Stromal cell of bone marrow (primary cell): ENCODE results near the gene HLA-B.
"Not testable (repeated sequence)": the region's sequence is repeated elsewhere in the genome, so short reads cannot be mapped to it uniquely, and the experiment has no call there.

ENCODE experiments used
- DNase-seq: peaks from one replicate; pipeline ENCODE4 v3.0.0-alpha.2; 2012; ENCODE audit warnings: low read depth

The HLA-B gene

DNA sequence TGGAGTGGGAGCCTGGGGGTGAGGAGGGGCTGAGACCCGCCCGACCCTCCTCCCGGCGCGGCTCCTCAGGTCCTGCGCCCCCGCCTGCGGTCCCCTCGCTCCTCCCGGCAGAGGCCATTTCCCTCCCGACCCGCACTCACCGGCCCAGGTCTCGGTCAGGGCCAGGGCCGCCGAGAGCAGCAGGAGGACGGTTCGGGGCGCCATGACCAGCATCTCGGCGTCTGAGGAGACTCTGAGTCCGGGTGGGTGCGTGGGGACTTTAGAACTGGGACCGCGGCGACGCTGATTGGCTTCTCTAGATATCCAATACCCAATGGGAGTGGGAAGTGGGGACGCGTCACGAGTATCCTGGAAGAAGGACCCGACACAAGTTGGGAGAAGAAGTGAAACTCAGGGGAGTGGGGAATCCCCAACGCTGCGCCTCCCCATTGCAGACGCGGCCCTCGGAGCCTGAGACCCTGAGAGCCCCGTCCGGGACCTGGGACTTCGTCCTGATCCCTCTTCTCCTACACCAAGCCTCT, at the start of gene HLA-B:
Gene HLA-B (minus strand): TSS at position 234 of the 521 bp plus-strand sequence. CDS start 21 bp downstream, at position 213.
- DNase-seq: peak; percentile 82

DNA sequence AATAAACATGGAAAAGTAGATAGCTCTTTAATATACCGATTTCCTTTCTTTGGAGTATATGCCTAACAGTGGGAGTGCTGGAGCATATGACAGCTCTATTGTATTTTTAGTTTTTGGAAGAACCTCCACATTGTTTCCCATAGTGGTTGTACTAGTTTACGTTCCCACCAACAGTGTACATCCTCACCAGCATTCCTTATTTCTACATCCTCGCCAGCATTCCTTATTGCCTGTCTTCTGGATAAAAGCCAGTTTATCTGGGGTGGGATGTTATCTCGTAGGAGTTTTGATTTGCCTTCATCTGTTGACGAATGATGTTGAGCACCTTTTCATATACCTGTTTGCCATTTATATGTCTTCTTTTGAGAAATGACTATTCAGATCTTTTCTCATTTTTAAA, 49.0 kb upstream of the HLA-B start:
- no peak for DNase-seq

DNA sequence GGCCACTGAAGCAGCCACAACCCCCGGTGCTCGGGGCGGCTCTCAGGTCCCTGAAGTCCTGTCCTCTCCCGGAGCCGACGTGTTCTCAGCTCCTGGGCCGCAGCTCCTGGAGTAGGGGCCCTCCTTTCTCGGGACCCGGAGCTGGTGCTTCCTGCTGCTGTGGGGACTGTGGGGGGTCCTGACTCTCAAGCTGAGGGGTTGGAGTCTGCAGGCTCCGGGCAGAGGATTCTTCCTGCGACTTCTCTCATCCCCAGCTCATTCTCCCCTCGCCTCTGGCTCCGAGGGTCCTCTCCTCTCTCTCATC, 47.0 kb upstream of the HLA-B start:
- DNase-seq: not testable (repeated sequence)

DNA sequence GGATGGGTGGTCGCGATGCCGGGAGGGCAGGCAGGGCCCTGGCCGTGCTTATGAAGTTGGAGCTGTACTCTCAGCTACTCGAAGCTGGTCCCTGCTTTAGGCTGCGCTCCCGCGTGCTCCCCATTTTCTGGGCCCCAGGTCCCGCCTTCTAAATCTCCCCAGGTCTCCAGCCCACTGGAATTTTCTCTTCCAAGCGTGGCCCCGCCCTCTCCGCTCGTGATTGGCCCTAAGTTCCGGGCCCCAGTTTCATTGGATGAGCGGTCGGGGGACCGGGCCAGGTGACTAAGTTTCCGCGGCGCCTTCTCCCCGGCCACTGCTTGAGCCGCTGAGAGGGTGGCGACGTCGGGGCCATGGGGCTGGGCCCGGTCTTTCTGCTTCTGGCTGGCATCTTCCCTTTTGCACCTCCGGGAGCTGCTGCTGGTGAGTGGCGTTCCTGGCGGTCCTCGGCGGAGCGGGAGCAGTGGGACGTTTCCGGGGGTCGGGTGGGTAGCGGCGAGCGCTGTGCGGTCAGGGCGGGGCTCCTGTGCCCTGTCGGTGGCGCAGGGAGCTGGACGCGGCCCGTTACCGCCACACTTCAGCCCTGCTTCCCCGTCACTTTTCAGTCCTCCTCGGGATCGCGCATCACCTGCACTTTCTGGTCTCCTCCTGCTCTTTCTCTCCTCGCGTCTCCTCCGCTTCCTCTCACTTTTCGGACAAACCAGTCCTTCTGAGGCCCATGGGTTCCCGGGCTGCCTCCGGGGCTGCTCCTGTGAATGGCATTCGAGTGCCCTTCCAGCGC, 46.5 kb upstream of the HLA-B start, which contains the start of gene MICA:
Gene MICA (plus strand): TSS at position 313 of the 778 bp plus-strand sequence. CDS start 38 bp downstream, at position 351.
- DNase-seq: peak; percentile 88

DNA sequence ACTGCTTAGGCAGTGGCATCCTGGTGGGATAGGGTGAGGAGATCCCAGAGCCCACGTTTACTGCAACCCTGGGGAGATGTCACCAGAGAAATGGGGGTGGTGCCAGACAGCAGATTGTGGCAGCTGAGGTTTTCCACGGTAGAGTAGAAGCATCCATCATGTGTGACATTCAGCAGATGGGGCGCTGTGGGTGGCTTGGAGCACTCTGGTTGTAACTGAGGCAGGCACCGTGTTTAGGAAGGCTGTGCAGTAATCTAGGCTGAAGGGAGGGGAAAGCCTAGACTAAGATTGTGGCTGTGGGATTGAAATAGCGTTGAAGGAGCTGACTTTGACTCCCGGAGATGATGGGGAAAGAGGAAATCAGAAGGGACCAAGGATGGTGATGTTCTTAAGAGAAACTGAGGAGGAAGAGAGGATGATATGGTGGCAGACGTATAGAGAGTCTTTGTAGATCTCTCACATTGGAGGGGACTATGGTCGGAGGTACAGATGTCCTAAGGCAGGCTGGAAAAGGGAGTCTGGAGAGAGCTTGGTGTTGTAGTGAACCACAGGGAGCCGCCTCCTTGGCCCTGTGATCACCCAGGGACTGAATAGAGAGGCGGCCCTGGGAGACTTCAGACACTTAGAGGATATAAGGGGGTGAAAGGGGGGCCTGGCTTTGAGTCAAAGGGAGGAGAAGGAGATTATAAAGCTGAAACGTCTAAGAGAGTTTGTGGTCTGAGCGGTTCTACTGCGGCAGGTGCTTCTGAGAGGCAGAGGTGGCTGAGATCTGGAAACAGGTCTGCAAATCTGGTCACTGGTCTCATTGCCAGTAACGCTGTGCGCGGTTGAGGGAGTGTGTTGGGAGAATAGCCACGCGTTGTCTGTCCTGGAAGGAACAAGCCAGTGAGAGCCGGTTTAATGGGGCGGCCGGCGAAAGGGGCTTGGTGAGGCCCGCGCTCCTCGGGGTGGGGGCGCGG, 45.6 kb upstream of the HLA-B start:
- no peak for DNase-seq

DNA sequence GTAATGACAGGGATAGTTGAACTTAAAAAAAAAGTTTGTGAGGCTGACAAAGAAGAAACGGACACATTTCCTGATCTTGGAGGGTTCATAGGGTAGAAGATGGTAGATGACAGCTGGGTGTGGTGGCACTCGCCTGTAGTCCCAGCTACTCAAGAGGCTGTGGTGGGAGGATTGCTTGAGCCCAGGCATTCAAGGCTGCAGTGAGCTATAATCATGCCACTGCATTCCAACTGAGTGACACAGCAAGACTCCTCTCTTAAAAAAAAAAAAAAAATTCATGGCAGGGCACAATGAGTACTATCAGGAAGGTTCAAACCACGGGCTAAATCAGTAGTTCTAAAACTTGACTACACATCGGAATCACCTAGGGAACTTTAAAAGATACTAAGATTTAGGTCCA, 44.4 kb upstream of the HLA-B start:
- peak; percentile 62 for DNase-seq

DNA sequence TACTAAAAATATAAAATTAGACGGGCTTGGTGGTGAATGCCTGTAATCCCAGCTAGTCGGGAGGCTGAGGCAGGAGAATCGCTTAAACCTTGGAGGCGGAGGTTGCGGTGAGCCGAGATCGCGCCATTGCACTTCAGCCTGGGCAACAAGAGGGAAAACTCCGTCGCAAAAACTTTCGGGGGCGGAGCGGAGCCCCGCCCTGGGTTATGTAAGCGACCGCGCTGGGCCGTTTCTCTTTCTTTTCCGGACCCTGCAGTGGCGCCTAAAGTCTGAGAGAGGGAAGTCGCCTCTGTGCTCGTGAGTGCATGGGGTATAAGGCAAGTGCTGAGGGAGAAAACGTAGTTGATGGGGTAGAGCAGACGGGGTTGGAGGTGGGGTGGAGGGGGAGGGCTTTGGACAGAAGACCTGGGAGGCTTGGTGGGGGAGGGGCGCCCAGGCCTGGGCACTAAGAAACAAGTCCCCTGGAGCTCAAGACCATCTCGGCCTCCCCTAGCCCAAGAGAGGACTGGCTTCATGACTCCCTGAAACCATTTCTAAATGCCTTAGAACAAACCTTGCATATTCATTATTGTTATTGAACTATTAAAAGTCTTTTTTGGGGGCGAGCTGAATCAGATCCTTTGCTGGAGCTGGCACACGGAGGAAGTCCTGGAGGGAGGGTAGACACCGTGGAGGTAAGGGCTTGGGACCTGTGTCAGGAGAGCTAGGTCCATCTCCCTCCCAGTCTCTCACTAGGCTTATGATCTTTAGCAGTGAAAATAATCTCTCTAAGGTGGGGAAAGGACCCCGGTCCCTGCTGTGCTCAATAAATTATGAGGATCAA, 43.7 kb upstream of the HLA-B start:
- DNase-seq: peak; percentile 57

DNA sequence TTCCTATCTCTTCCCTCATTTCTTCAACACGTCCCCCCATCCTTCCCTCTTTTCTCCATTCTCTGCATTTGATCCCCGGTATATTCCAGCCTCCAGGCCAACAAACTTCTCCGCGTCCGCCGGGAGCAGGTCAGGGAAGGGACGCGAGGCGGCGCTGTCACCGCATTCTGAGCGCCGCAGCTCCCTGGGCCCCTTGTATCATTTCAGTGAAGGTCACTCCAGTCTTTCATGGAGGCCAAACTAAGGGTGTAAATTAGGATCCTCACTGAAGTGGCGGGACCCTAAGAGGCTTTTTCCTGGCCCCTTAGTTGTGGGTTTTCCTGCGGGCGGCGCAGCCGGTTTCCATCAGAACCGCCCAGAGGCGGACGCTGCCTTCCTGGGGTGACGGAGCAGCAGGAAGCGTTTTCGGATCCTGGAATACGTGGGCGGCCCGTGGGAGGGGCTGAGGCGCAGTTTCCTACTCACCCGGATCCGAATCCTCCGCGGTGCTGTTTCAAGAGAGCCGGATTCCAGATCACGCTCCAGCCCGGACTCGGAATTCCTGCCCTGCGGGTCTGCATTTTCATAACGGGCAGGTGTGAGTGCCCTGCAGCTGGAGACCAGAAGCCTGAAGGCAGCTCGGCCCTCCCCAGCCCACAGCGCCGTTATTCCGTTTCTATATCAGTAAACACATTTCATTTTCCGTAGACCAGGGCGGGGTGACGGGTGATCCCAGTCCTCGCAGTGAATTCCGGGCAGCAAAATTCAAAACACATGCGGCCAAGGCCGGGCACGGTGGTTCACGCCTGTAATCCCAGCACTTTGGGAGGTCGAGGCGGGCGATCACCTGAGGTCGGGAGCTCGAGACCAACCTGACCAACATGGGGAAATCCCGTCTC, 42.8 kb upstream of the HLA-B start:
- DNase-seq: peak; percentile 87

DNA sequence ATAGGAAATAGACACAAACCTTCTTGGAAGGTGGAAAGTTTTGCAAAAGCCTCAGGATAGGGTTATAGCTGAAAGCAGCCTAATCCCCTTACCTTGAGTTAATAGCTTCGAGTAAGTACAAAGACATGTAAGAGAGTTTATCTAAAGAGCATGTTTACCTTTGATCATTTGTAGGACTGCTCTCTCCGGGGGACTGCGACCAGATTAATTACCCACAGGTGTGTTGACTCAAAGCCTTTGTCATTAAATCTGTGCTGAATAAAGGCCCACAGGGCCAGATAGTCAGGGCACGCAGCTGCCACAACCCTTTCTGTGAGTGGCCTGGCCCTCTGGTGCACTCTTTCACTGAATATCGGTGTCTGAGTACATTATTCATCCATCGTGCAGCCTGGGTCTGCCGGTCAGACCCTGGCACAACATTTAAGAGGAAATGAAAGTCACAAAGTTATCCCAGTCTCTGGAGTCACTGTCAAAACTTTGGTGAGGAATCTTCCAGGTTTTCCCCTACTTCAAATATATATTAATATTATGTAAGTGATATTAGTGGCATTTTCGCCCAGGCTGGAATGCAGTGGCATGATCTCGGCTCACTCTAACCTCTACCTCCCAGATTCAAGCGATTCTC, 41.0 kb upstream of the HLA-B start:
- DNase-seq: no peak

DNA sequence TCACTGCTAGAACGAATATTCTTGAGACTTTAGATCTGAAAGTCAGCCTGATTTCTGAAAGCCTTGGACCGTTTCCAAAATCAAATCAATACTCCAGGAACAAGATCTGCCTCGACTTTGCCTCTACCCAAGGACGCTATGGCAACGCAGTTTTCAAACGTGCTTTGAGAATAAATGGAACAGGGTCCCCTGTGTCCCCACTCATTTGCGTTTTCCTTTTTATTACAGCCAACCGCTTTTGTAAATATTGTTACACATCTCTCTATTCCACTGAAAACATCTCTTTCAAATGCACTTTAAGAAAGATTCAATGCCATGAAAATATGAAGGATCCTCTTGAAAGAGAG, 40.1 kb upstream of the HLA-B start:
- DNase-seq: not testable (repeated sequence)

DNA sequence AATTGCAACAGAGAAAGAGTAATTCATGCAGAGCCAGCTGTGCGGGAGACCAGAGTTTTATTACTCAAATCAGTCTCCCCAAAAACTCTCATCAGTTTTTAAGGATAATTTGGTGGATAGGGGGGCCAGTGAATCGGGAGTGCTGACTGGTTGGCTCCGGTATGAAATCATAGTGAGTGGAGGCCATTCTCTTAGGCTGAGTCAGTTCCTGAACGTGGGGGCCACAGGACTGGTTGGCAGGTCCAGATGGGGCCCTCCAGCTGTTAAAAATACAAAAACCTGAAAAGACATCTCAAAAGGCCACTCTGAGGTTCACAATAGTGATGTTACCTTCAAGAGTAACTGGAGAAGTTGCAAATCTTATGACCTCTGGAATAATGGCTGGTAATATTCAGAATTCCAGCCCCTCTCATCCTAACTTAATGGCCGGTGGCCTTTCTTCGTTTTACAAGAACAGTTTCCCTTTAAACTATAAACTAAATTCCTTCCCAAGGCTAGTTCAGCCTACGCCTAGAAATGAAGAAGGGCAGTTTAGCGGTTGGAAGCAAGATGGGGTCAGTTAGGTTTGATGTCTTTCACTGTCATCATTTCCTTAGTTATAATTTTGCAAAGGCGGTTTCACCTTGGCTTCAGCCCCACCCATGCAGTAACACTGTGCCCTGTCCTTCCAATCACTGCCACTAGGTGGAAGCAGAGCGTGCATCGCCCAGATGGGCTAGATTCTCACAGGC, 39.6 kb upstream of the HLA-B start:
- no peak for DNase-seq

DNA sequence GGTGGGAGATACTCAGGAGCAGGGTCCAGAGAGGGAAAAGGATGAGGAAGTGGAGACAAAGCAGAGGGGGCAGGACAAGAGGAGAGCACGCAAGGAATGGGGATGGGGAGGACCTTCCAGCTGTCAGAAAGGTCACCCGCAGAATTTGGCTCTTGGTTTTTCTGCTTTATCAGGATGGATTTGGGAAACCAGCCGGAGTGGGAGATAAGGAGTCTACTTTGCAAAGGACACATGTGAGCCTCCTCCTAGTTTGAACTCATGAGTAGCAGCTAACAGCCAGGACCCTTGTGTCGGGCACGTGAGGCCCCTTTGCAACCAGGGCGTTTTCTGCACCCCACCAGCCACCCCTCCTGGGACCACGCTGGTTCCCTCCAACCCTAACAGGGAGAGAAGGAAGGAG, 38.9 kb upstream of the HLA-B start:
- no peak for DNase-seq

DNA sequence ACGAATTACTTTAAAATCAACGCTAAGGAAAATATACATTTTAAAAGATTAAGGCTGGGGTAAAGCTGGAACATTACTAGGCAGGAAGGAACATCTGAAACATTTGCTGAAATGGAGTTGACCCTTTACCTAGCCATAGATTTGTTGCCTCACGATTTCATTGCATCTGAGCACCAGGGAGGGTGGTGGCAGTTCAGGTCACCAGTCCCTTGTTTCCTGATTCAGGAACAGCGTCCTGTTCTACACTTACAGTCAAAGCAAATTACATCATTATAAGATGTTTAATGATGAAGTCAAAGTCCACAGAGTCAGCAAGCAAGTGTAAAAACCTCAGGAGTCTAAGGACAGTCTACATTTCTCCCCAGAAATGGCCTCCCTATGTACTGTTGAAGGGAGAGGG, 37.4 kb upstream of the HLA-B start:
- DNase-seq: no peak

DNA sequence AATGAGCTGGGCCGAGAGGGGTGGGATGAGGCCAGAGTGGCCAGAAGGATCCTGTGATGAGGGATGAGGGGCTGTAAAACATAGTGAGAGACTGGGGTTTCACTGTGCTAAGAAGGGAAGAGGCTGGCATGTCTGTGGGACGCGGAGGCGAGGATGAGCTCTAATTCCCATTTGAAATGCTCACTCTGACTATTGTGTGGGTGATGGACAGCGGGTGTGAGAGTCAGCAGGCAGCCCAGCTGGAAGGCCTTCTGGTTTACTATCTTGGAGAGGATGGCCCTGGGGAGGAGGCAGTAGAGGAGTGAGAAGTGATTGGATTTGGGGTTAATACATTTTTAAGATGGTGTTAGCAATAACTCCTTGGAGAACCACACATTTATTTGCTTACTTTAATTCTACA, 37.0 kb upstream of the HLA-B start:
- no peak for DNase-seq

DNA sequence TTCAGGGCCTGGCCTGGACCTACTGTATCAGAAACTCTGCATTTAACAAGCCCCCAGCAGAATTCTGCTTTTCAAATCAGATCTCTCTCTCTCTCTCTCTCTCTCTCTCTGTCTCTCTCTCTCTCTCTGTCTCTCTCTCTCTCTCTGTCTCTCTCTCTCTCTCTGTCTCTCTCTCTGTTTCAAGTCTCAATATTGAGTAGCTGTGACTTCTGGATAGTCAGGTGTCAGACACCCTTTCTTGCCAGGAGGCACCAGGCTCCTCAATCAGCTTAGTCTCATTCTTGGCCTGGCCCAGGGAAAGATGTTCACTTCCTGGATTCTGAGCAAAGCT, 32.8 kb upstream of the HLA-B start:
- DNase-seq: not testable (repeated sequence)

DNA sequence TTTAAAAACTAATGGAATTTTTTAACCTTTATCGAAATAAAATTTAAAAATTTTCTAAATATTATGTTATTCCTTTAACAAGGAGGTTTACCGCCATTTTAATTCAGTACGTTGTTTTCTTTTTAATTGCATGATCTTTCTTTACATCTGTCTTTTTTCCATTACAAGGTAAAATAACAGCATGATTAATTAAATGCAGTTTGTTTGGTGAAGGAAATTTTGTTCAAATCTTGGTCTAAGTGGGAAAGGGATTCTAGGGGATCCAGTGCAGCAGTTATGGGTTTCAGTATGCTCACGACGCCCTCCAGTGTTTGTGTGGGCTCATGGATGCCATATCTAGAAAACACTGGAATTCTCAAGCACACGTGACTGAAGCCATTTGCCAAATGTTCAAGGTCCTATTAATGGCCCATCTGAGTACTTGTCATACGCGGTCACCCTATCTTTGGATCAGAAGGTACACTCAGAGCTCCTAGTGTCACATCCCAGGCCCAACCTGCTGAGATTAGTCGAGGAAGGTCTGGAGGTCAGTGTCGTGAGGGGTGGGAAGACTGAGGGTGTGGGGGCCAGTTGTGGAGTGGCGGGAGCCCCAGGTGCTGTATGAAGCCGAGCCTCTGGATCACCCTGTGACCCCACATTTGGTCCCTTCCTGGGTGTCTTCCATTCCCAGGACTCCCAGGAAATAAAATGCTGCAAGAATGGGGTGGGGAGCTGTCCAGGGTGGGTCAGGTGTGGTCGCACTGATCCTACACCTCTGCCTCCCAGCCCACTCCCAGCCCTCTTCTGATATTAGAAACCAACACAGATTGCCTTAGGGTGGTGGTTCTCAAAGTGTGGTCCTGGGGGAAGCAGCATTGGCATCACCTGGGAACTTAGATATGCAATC, 32.2 kb upstream of the HLA-B start:
- DNase-seq: not testable (repeated sequence)

DNA sequence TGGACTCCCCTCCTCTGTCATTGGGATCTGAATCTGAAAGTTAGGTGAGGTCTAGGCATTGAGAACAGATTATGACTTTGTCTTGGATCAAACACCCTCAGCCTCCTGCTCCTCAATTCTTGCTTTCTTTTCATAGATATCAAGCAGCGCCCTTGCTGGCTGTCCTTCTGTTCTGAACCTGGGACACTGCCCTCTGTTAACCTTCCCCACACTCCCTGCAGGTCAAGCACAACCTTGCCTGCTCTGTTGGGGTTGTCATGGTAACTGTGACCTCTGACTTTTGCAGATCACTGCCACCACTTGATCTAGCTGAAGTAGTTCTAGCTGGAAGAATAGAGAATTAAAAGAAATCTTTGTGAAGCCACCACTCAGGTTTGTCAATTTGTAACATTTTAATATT, 30.0 kb upstream of the HLA-B start:
- no peak for DNase-seq

DNA sequence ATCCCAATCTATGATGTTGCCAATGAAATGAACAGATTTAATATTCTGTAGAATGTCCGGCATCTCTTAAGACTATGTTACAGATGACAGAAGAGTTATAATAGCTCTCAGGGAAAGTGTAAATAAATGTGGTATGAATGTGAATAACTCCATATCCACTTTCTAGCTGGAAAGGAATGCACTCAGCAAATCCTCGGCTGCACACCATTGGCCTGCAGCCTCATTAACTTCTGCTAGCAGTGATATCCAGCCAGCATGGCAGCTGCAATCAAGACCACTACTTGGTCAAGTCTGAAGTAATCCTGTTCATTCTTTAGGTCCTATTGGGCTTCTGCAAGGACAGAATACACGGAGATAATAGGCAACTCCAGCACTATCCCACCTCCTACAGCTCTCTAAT, 29.1 kb upstream of the HLA-B start:
- no peak for DNase-seq

DNA sequence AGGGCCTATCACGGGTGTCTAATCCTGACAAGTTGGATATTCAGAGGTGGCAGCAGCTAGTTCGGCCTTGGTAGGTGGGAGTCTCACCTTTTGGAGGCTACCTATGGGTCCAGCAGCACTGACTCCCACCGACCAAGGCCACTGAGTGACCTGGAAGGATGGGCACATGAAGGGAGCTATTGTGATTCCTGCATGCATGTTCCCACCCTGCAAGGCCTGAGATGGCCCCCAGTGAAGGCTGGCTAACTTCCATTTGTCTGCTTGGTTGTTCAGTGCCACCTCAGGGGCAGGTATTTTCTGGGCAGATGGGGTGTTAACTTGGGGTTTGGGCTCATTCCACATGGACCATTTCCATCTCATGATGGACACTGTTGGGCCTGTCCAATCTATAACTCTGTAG, 28.1 kb upstream of the HLA-B start:
- no peak for DNase-seq
